Upper lobe of right lung (tissue), 1 donor: ENCODE data around the gene MYL5. TPM values are rescaled to one million over a fixed set of nuclear protein-coding genes. Genes with fewer than 3 reads are reported as not detected.

Source experiments
- ATAC-seq: fragments of 200-7000 bp; cut with Tn5 transposase; one replicate; pipeline ENCODE4 v1.9.1; 2020; ENCODE audit warnings: mild to moderate bottlenecking, moderate library complexity
- DNase-seq: peaks from one replicate; pipeline ENCODE4 v3.0.0-alpha.2; 2020
- H3K27ac ChIP-seq: fragments of 200-600 bp; one replicate; pipeline ENCODE4 v1.8.0; 2022
- H3K27me3 ChIP-seq: fragments of 200-600 bp; one replicate; pipeline ENCODE4 v1.8.0; 2022; ENCODE audit warnings: mild to moderate bottlenecking
- H3K36me3 ChIP-seq: fragments of 200-600 bp; one replicate; pipeline ENCODE4 v1.8.0; 2022
- H3K4me1 ChIP-seq: fragments of 200-600 bp; one replicate; pipeline ENCODE4 v1.8.0; 2022
- H3K4me3 ChIP-seq: fragments of 200-600 bp; one replicate; pipeline ENCODE4 v1.8.0; 2022; ENCODE audit warnings: mild to moderate bottlenecking
- H3K9me3 ChIP-seq: fragments of 200-600 bp; one replicate; pipeline ENCODE4 v1.8.0; 2022
- intact Hi-C: fragments of 100-400 bp; cut with DNase I; formaldehyde crosslinking; loops from one replicate; pipeline ENCODE4 v1.11.0; 2022
- total RNA-seq: library from RNA; stranded (reverse); fragmentation: NEBNext Ultra II Directional; extraction: Animal tissue kit (Norgen Biotek cat#: 25700); gene quantifications from one replicate; pipeline ENCODE4 v1.2.1, GENCODE V29; 2021
- TF ChIP-seq, protein P1 (sequence below): fragments of 200-600 bp; IDR thresholded peaks from one replicate; pipeline ENCODE4 v1.8.0; 2022; ENCODE audit warnings: antibody characterized with exemption
- donor health status: DM: no; HTN: yes; CAD: no; lungs with severe emphysema.

Gene MYL5
- total RNA-seq, 1 donor from 2014 or later, result 9.7 TPM

DNA sequence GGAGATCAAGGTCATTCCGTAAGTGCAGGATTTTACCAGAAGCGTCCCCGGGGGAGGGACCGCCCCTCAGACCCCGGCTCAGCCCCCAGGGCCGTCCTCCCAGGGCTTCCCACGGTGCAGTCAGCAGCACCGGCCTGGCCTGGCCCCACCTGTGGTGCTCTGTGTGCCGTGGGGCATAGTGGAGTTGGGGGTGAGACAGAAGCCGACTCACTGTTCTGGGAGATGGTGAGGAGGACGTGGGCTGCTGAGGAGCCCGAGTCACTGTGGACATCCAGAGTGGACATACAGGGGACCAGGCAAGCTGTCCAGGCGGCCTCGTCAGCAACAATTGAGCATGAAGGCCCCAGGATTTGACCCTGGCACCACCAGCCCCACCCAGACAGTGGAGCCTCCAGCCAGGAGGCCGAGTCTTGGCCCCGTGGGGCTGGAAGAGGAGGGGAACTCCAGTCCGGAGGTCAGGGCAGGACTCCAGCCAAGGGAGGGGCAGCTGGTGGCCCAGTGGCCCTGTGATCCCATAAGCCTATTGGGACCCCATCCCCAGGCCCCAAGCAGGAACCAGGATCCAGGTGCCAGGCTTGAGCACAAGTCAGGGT lies 19.4 kb upstream of the MYL5 start:
- Histone ChIP-seq H3K4me3 (no peak overlapping the region), H3K36me3 (no peaks in the 10 kb centered on the region), H3K4me1 (no peaks in the 10 kb centered on the region), H3K9me3 (no peaks in the 10 kb centered on the region), H3K27me3 (peaks cover 14% of the 10 kb centered on the region), H3K27ac (no peak overlapping the region)
- no peak for DNase-seq
- no peak for ATAC-seq
- intact Hi-C loops, result no loop called here
- TF ChIP-seq, protein P1, sequence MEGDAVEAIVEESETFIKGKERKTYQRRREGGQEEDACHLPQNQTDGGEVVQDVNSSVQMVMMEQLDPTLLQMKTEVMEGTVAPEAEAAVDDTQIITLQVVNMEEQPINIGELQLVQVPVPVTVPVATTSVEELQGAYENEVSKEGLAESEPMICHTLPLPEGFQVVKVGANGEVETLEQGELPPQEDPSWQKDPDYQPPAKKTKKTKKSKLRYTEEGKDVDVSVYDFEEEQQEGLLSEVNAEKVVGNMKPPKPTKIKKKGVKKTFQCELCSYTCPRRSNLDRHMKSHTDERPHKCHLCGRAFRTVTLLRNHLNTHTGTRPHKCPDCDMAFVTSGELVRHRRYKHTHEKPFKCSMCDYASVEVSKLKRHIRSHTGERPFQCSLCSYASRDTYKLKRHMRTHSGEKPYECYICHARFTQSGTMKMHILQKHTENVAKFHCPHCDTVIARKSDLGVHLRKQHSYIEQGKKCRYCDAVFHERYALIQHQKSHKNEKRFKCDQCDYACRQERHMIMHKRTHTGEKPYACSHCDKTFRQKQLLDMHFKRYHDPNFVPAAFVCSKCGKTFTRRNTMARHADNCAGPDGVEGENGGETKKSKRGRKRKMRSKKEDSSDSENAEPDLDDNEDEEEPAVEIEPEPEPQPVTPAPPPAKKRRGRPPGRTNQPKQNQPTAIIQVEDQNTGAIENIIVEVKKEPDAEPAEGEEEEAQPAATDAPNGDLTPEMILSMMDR, result no peak

- Histone ChIP-seq H3K9me3 (no peaks in the 10 kb centered on the region), H3K27ac (no peak overlapping the region), H3K4me1 (no peaks in the 10 kb centered on the region), H3K27me3 (peaks cover 9% of the 10 kb centered on the region), H3K4me3 (no peak overlapping the region), H3K36me3 (no peaks in the 10 kb centered on the region)
- TF ChIP-seq, protein P1, result no peak
- DNase-seq (no peak), ATAC-seq (no peak)
- intact Hi-C loops, result no loop called here
Observed at GRCh38 chr4:655464-656151, 18.7 kb upstream of the MYL5 start.

GRCh38 chr4:656436-657337 lies 17.7 kb upstream of the MYL5 start:
- TF ChIP-seq, protein P1, result no peak
- Histone ChIP-seq H3K9me3 (no peaks in the 10 kb centered on the region), H3K27me3 (peaks cover 5% of the 10 kb centered on the region), H3K27ac (no peak overlapping the region), H3K36me3 (no peaks in the 10 kb centered on the region), H3K4me3 (no peak overlapping the region), H3K4me1 (no peaks in the 10 kb centered on the region)
- no peak for DNase-seq
- ATAC-seq, result no peak
- intact Hi-C loops, result no loop called here

- peaks cover 5% of the 10 kb centered on the region for H3K27me3 ChIP-seq
- H3K4me3 ChIP-seq, result no peak overlapping the region
- H3K4me1 ChIP-seq, result no peaks in the 10 kb centered on the region
- H3K36me3 ChIP-seq, result no peaks in the 10 kb centered on the region
- intact Hi-C loops, result no loop called here
- no peak overlapping the region for H3K27ac ChIP-seq
- TF ChIP-seq, protein P1, result no peak
- ATAC-seq (no peak), DNase-seq (no peak)
- H3K9me3 ChIP-seq, result no peaks in the 10 kb centered on the region
Observed at GRCh38 chr4:657338-657833, 17.0 kb upstream of the MYL5 start.

GRCh38 chr4:657834-658667 lies 16.3 kb upstream of the MYL5 start:
- ATAC-seq, result no peak
- H3K36me3 ChIP-seq, result no peaks in the 10 kb centered on the region
- H3K4me1 ChIP-seq, result no peaks in the 10 kb centered on the region
- intact Hi-C loops, result no loop called here
- peaks cover 5% of the 10 kb centered on the region for H3K27me3 ChIP-seq
- H3K9me3 ChIP-seq, result no peaks in the 10 kb centered on the region
- no peak for DNase-seq
- no peak overlapping the region for H3K27ac ChIP-seq
- TF ChIP-seq, protein P1, result no peak
- H3K4me3 ChIP-seq, result no peak overlapping the region
